Hepatocyte (in vitro differentiated cells): ENCODE data around the gene TPRN.
A peak's percentile ranks its signal among the peaks of the same experiment; 100 is the strongest.

Experiments used
- CTCF ChIP-seq: fragments of 200-600 bp; sonication (generic); IDR thresholded peaks from 2 replicates; pipeline ENCODE4 v1.5.1; 2016; ENCODE audit warnings: antibody characterized with exemption, mild to moderate bottlenecking; ENCODE audit not compliant: poor library complexity
- EZH2 ChIP-seq: fragments of 200-600 bp; sonication (generic); IDR thresholded peaks from 2 replicates; pipeline ENCODE4 v1.6.1; 2016; ENCODE audit warnings: antibody characterized with exemption, mild to moderate bottlenecking, borderline replicate concordance

- TF ChIP-seq CTCF, result peak; percentile 45
- TF ChIP-seq EZH2, result no peak
Measured at GRCh38 chr9:137188490-137189296, 11.8 kb downstream of the TPRN start, which contains the start of the genes ANAPC2 and SSNA1.
